ENCODE measurements around the gene YPEL1. TPM values are rescaled to one million over a fixed set of nuclear protein-coding genes. Genes with fewer than 3 reads are reported as not detected.

Gene YPEL1
- polyA plus RNA-seq, 2 donors = 0.96 to 1.3 TPM

DNA sequence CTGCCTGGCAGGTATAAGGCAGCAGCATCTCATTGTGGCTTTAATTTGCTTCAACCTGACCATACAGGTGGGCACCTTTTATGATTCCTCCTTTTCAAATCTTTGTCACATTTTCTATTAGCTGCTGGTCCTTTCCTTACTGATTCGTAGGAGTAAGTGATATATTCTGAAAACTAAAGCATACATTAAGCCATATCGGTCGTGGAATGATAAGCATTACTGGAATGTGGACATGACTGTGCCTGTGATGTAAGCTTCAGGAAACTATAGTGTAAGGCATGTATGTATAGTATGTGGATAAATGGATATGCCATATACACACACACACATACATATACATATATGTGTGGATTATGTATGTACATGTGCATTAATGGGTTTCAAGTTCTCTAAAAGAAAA lies 20.8 kb downstream of the YPEL1 start:
- H3K36me3 ChIP-seq (ENCODE audit: control insufficient read depth in 2 of 2, insufficient read depth in 2 of 2, low read length in 1 of 2) = no peaks in the 10 kb centered on the region
- no peak overlapping the region for H3K4me3 ChIP-seq (ENCODE audit: low read depth in 1 of 2, low read length in 2 of 2)
- no peaks in the 10 kb centered on the region for H3K4me1 ChIP-seq (ENCODE audit: control insufficient read depth in 2 of 2, insufficient read depth in 2 of 2, low read length in 1 of 2)
- no peak overlapping the region for H3K27ac ChIP-seq (ENCODE audit: low read depth in 2 of 2, low read length in 1 of 2)
- H3K27me3 ChIP-seq (ENCODE audit: control insufficient read depth in 1 of 2, insufficient read depth in 2 of 2, low read length in 2 of 2) = no peaks in the 10 kb centered on the region
- WGBS, 2 donors = 46 to 48% methylated on average over 3 of the region's 3 CpGs
- H3K9me3 ChIP-seq (ENCODE audit: control insufficient read depth in 2 of 2, insufficient read depth in 1 of 2, low read depth in 1 of 2, low read length in 1 of 2) = no peaks in the 10 kb centered on the region

DNA sequence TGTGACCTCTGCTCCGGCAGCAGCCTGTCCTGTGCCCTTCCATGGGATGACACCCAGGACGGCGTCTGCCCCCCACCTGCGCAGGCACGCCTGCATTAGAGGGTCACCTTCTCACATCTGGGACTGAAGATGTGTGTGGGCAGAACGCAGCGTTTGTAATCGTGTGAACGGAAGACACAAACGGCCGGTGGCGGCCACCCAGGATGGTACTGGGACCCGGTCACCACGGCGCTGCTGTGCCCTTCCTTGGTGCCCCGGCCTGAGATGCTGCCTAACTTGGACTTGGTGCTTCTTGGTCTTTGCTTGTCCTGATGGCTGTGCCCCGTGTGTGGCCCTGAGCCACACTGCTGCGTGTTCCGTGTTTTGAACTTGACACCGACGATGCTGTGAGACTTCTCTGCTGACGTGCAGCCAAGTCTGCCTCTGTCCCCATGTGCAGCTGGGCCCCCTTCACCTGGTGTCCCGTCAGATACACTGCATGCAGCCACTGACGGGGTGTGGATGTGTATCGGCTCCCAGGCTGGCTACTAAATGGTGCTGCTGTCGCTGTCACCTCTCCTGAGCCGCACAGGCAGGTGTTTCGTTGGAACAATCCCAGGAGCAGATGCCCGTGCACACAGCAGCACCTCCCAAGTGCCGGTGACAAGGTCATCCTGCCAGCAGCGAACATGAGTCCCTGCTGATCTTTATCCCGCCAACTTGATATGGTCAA lies 21.4 kb downstream of the YPEL1 start:
- Histone ChIP-seq H3K4me1 (ENCODE audit: control insufficient read depth in 2 of 2, insufficient read depth in 2 of 2, low read length in 1 of 2) (no peaks in the 10 kb centered on the region), H3K27ac (ENCODE audit: low read depth in 2 of 2, low read length in 1 of 2) (no peak overlapping the region), H3K4me3 (ENCODE audit: low read depth in 1 of 2, low read length in 2 of 2) (no peak overlapping the region), H3K9me3 (ENCODE audit: control insufficient read depth in 2 of 2, insufficient read depth in 1 of 2, low read depth in 1 of 2, low read length in 1 of 2) (no peaks in the 10 kb centered on the region), H3K36me3 (ENCODE audit: control insufficient read depth in 2 of 2, insufficient read depth in 2 of 2, low read length in 1 of 2) (no peaks in the 10 kb centered on the region), H3K27me3 (ENCODE audit: control insufficient read depth in 1 of 2, insufficient read depth in 2 of 2, low read length in 2 of 2) (no peaks in the 10 kb centered on the region)
- 70 to 86% methylated on average over 32 of the region's 32 CpGs for WGBS, 2 donors

DNA sequence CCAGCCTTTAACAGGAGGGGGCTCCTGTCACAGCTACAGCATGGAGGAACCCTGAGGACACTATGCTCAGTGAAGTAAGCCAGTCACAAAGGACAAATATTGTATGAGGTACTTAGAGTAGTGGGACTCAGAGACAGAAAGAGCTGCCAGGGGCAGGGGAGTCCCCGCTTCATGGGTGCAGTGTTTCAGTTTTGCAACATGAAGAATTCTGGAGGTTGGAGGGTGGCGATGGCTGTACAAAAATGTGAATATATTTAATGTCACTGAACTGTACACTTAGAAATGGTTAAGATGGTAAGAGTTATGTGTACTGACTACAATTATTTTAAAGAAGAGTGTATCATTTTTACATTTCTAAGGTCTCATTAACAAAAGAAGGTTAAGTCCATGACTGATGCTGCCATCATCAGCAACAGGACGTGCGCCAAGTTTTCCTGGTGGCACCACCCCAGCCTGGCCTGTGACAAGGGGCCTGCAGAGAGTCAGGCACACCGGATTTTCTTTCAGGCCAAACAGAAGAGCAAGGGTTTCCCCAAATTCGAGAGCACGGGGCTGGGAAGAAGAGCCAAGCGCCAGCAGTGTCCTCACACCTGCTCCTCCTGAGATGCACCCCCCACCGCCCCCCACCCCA lies 22.1 kb downstream of the YPEL1 start:
- Histone ChIP-seq H3K9me3 (ENCODE audit: control insufficient read depth in 2 of 2, insufficient read depth in 1 of 2, low read depth in 1 of 2, low read length in 1 of 2) (no peaks in the 10 kb centered on the region), H3K36me3 (ENCODE audit: control insufficient read depth in 2 of 2, insufficient read depth in 2 of 2, low read length in 1 of 2) (no peaks in the 10 kb centered on the region), H3K27me3 (ENCODE audit: control insufficient read depth in 1 of 2, insufficient read depth in 2 of 2, low read length in 2 of 2) (no peaks in the 10 kb centered on the region), H3K27ac (ENCODE audit: low read depth in 2 of 2, low read length in 1 of 2) (no peak overlapping the region), H3K4me3 (ENCODE audit: low read depth in 1 of 2, low read length in 2 of 2) (no peak overlapping the region), H3K4me1 (ENCODE audit: control insufficient read depth in 2 of 2, insufficient read depth in 2 of 2, low read length in 1 of 2) (no peaks in the 10 kb centered on the region)
- WGBS, 2 donors = 60 to 71% methylated on average over 9 of the region's 9 CpGs

DNA sequence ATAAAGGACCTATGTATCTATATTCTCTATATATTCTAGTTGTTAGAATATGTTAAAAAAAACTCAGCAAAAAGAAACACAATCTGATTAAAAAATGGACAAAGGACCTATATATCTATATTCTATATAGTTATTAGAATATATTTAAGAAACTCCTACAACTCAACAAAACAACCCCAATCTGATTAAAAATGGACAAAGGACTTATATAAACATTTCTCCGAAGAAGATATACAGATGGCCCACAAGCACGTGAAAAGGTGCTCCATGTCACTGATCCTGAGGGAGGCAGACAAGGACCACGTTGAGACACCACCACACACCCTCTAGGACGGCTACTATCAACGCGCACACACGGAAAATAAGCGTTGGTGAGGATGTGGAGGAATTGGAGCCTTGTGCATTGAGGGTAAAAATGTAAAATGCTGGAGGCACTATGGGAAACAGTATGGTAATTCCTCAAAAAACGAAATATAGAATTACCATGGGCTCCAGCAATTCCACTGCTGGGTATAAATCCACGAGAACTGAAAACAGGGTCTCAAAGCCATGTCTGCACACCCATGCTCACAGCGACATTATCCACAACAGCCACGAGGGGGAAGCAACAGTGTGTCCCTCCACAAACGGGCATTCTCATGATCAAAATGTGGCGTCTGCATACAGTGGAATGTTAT lies 22.7 kb downstream of the YPEL1 start:
- 9 to 14% methylated on average over 14 of the region's 14 CpGs for WGBS, 2 donors
- H3K4me3 ChIP-seq (ENCODE audit: low read depth in 1 of 2, low read length in 2 of 2) = no peak overlapping the region

DNA sequence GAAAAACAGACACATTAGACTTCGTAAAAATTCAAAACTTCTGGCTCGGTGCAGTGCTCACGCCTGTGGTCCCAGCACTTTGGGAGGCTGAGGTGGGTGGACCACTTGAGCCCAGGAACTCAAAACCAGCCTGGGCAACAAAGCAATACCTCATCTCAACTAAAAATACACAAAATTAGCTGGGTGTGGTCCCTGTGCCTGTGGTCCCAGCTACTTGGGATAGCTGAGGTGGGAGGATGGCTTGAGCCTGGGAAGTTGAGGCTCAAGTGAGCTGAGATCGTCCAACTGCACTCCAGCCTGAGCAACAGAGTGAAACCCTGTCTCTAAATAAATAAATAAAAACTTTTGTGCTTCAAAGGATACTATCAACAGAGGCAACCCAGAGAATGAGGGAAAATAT lies 23.7 kb downstream of the YPEL1 start:
- Histone ChIP-seq H3K4me3 (ENCODE audit: low read depth in 1 of 2, low read length in 2 of 2) (no peak overlapping the region), H3K36me3 (ENCODE audit: control insufficient read depth in 2 of 2, insufficient read depth in 2 of 2, low read length in 1 of 2) (no peaks in the 10 kb centered on the region), H3K4me1 (ENCODE audit: control insufficient read depth in 2 of 2, insufficient read depth in 2 of 2, low read length in 1 of 2) (no peaks in the 10 kb centered on the region), H3K9me3 (ENCODE audit: control insufficient read depth in 2 of 2, insufficient read depth in 1 of 2, low read depth in 1 of 2, low read length in 1 of 2) (no peaks in the 10 kb centered on the region), H3K27me3 (ENCODE audit: control insufficient read depth in 1 of 2, insufficient read depth in 2 of 2, low read length in 2 of 2) (no peaks in the 10 kb centered on the region), H3K27ac (ENCODE audit: low read depth in 2 of 2, low read length in 1 of 2) (no peak overlapping the region)
- WGBS, 2 donors = 83 to 90% methylated on average over 4 of the region's 4 CpGs

More for the DNA sequence above, 22.7 kb downstream of the YPEL1 start:
- no peaks in the 10 kb centered on the region for H3K36me3 ChIP-seq (ENCODE audit: control insufficient read depth in 2 of 2, insufficient read depth in 2 of 2, low read length in 1 of 2)
- no peak overlapping the region for H3K27ac ChIP-seq (ENCODE audit: low read depth in 2 of 2, low read length in 1 of 2)
- no peaks in the 10 kb centered on the region for H3K4me1 ChIP-seq (ENCODE audit: control insufficient read depth in 2 of 2, insufficient read depth in 2 of 2, low read length in 1 of 2)
- no peaks in the 10 kb centered on the region for H3K9me3 ChIP-seq (ENCODE audit: control insufficient read depth in 2 of 2, insufficient read depth in 1 of 2, low read depth in 1 of 2, low read length in 1 of 2)
- no peaks in the 10 kb centered on the region for H3K27me3 ChIP-seq (ENCODE audit: control insufficient read depth in 1 of 2, insufficient read depth in 2 of 2, low read length in 2 of 2)

DNA sequence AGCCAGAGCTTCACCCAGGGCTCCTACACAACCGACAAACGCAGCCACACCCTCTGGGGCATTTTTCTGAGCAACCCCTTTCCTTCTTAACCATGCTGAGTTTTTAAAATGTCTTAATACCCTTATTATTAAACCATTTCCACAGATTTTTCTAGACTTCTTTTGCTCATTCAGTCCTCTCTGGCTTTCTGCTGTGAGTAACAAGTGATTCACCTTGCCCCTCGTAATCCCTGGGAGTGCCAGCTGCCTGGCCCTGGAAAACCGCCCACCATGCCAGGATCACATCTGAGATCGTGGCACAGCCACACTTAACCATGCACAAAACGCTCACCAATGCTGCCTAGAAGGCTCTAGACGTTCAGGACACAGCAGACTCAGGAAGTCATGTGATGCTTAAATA lies 25.4 kb downstream of the YPEL1 start:
- Histone ChIP-seq H3K36me3 (ENCODE audit: control insufficient read depth in 2 of 2, insufficient read depth in 2 of 2, low read length in 1 of 2) (no peaks in the 10 kb centered on the region), H3K4me1 (ENCODE audit: control insufficient read depth in 2 of 2, insufficient read depth in 2 of 2, low read length in 1 of 2) (no peaks in the 10 kb centered on the region), H3K27me3 (ENCODE audit: control insufficient read depth in 1 of 2, insufficient read depth in 2 of 2, low read length in 2 of 2) (no peaks in the 10 kb centered on the region), H3K9me3 (ENCODE audit: control insufficient read depth in 2 of 2, insufficient read depth in 1 of 2, low read depth in 1 of 2, low read length in 1 of 2) (no peaks in the 10 kb centered on the region), H3K4me3 (ENCODE audit: low read depth in 1 of 2, low read length in 2 of 2) (no peak overlapping the region), H3K27ac (ENCODE audit: low read depth in 2 of 2, low read length in 1 of 2) (no peak overlapping the region)
- 64 to 67% methylated on average over 7 of the region's 7 CpGs for WGBS, 2 donors

DNA sequence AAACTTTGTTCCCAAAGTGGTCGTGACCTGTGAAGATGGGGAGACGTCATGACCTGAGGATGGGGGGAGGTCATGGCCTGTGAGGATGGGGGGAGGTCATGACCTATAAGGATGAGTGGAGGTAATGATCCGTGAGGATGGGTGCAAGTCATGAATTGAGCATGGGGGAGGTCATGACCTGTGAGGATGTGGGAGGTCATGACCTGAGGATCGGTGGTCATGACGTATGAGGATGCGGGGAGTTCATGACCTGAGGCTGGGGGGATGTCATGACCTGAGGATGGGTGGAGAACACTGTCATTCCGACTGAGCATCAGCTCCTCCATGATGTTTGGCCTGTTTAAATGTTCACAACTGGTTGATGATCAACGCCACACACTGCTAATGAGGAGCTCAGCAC lies 25.9 kb downstream of the YPEL1 start:
- Histone ChIP-seq H3K4me1 (ENCODE audit: control insufficient read depth in 2 of 2, insufficient read depth in 2 of 2, low read length in 1 of 2) (no peaks in the 10 kb centered on the region), H3K36me3 (ENCODE audit: control insufficient read depth in 2 of 2, insufficient read depth in 2 of 2, low read length in 1 of 2) (no peaks in the 10 kb centered on the region), H3K9me3 (ENCODE audit: control insufficient read depth in 2 of 2, insufficient read depth in 1 of 2, low read depth in 1 of 2, low read length in 1 of 2) (no peaks in the 10 kb centered on the region), H3K4me3 (ENCODE audit: low read depth in 1 of 2, low read length in 2 of 2) (no peak overlapping the region), H3K27me3 (ENCODE audit: control insufficient read depth in 1 of 2, insufficient read depth in 2 of 2, low read length in 2 of 2) (no peaks in the 10 kb centered on the region), H3K27ac (ENCODE audit: low read depth in 2 of 2, low read length in 1 of 2) (no peak overlapping the region)
- WGBS, 2 donors = 80 to 83% methylated on average over 8 of the region's 8 CpGs

DNA sequence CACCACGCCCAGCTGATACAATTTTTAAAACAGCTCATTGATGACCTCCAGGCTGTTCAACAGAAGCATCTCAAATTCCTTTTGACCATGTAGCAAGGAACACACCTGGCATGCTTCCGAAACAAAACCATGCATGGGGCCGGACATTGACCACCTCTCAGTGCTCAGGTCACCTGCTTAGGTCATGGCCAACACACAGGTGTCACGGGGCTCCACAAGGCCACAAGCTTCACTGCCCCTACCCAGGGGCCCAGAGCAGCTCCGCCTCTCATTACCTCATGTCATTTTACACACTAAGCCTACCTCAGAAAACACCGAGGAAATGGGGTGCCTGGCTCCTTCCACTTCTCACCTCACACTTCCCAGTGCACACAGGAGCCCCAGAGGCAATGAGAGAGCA lies 26.6 kb downstream of the YPEL1 start:
- H3K27me3 ChIP-seq (ENCODE audit: control insufficient read depth in 1 of 2, insufficient read depth in 2 of 2, low read length in 2 of 2) = no peaks in the 10 kb centered on the region
- WGBS, 2 donors = 95 to 96% methylated on average over 6 of the region's 6 CpGs
- H3K9me3 ChIP-seq (ENCODE audit: control insufficient read depth in 2 of 2, insufficient read depth in 1 of 2, low read depth in 1 of 2, low read length in 1 of 2) = no peaks in the 10 kb centered on the region
- H3K36me3 ChIP-seq (ENCODE audit: control insufficient read depth in 2 of 2, insufficient read depth in 2 of 2, low read length in 1 of 2) = no peaks in the 10 kb centered on the region
- no peak overlapping the region for H3K4me3 ChIP-seq (ENCODE audit: low read depth in 1 of 2, low read length in 2 of 2)
- H3K27ac ChIP-seq (ENCODE audit: low read depth in 2 of 2, low read length in 1 of 2) = no peak overlapping the region
- H3K4me1 ChIP-seq (ENCODE audit: control insufficient read depth in 2 of 2, insufficient read depth in 2 of 2, low read length in 1 of 2) = no peaks in the 10 kb centered on the region

DNA sequence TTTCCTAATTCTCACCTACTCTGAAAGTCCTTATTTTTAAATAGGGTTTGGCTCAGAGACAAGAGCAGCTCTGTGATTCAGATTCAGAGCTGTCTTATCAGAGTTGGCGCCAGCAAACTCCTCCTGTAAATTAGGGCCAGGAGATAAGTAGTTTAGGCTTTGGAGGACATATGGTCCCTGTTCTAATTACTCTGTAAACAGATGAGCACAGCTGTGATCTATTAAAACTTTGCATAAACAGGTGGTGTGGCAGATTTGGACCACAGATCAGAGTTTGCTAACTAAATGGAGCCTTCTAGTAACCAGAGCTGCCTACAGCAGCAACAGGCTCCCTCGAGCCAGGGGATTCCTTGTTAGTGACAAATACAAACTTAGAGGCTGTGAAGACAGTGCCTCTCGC lies 27.9 kb downstream of the YPEL1 start:
- Histone ChIP-seq H3K9me3 (ENCODE audit: control insufficient read depth in 2 of 2, insufficient read depth in 1 of 2, low read depth in 1 of 2, low read length in 1 of 2) (no peaks in the 10 kb centered on the region), H3K27me3 (ENCODE audit: control insufficient read depth in 1 of 2, insufficient read depth in 2 of 2, low read length in 2 of 2) (no peaks in the 10 kb centered on the region), H3K4me3 (ENCODE audit: low read depth in 1 of 2, low read length in 2 of 2) (no peak overlapping the region), H3K36me3 (ENCODE audit: control insufficient read depth in 2 of 2, insufficient read depth in 2 of 2, low read length in 1 of 2) (no peaks in the 10 kb centered on the region), H3K27ac (ENCODE audit: low read depth in 2 of 2, low read length in 1 of 2) (no peak overlapping the region), H3K4me1 (ENCODE audit: control insufficient read depth in 2 of 2, insufficient read depth in 2 of 2, low read length in 1 of 2) (no peaks in the 10 kb centered on the region)
- WGBS, 2 donors = 72 to 76% methylated on average over 3 of the region's 3 CpGs
